WTC11 (cell line): ENCODE measurements around the gene FAM114A1.

ENCODE experiments used
- CTCF ChIP-seq: fragments of 200-600 bp; IDR thresholded peaks from 2 replicates; pipeline ENCODE4 v1.8.0; 2022; ENCODE audit warnings: antibody characterized with exemption
- SP1 ChIP-seq: sonication (generic); formaldehyde crosslinking; conservative IDR thresholded peaks from 2 replicates; pipeline ENCODE4 v1.8.1; 2022; ENCODE audit warnings: missing genetic modification reagents
- ZBTB21 ChIP-seq: sonication (generic); formaldehyde crosslinking; IDR thresholded peaks from 2 replicates; pipeline ENCODE4 v1.8.1; 2023; ENCODE audit warnings: mild to moderate bottlenecking, missing genetic modification reagents, borderline replicate concordance
- TF ChIP-seq, protein P1 (sequence below): sonication (generic); formaldehyde crosslinking; IDR thresholded peaks from 2 replicates; pipeline ENCODE4 v1.8.0; 2022; ENCODE audit warnings: missing genetic modification reagents

DNA sequence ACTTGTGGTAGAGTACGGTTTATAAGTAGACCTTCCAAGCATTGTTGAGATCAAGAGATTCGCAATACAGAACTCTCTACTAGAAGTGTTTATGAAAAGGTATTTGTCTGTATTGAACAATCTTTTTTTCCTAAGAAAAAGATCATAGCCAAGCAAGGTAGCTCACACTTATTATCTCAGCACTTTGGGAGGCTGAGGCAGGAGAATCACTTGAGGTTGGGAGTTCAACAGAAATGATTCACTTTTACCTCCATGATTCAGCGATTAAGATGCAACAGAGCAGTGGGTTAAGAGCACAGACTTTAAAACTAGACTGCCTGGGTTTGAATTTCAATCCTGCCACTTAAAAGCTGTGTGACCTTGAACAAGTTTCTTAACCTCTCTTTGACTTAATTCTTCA is 90.3 kb downstream of the FAM114A1 start:
- TF ChIP-seq CTCF = no peak
- no peak for TF ChIP-seq ZBTB21 (CRISPR knock-in tag)
- TF ChIP-seq SP1 (CRISPR knock-in tag) = no peak
- TF ChIP-seq, protein P1, sequence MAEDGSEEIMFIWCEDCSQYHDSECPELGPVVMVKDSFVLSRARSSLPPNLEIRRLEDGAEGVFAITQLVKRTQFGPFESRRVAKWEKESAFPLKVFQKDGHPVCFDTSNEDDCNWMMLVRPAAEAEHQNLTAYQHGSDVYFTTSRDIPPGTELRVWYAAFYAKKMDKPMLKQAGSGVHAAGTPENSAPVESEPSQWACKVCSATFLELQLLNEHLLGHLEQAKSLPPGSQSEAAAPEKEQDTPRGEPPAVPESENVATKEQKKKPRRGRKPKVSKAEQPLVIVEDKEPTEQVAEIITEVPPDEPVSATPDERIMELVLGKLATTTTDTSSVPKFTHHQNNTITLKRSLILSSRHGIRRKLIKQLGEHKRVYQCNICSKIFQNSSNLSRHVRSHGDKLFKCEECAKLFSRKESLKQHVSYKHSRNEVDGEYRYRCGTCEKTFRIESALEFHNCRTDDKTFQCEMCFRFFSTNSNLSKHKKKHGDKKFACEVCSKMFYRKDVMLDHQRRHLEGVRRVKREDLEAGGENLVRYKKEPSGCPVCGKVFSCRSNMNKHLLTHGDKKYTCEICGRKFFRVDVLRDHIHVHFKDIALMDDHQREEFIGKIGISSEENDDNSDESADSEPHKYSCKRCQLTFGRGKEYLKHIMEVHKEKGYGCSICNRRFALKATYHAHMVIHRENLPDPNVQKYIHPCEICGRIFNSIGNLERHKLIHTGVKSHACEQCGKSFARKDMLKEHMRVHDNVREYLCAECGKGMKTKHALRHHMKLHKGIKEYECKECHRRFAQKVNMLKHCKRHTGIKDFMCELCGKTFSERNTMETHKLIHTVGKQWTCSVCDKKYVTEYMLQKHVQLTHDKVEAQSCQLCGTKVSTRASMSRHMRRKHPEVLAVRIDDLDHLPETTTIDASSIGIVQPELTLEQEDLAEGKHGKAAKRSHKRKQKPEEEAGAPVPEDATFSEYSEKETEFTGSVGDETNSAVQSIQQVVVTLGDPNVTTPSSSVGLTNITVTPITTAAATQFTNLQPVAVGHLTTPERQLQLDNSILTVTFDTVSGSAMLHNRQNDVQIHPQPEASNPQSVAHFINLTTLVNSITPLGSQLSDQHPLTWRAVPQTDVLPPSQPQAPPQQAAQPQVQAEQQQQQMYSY (CRISPR knock-in tag) = no peak
